Choroid plexus epithelial cell (primary cell): ENCODE results near the gene EID3.
"Not testable (repeated sequence)": the region's sequence is repeated elsewhere in the genome, so short reads cannot be mapped to it uniquely, and the experiment has no call there.

Experiments
- DNase-seq: peaks from one replicate; pipeline ENCODE4 v3.0.0-alpha.2; 2010; ENCODE audit warnings: low read depth
- H3K4me3 ChIP-seq: 2 replicates; pipeline ENCODE4 v1.5.1; 2011; ENCODE audit warnings: low read depth, mild to moderate bottlenecking, control low read depth, low read length, moderate library complexity
- TF ChIP-seq, protein P1 (sequence below): conservative IDR thresholded peaks from 2 replicates; pipeline ENCODE4 v1.5.1; 2011; ENCODE audit warnings: low read depth, mild to moderate bottlenecking, control low read depth, inconsistent platforms, low read length, moderate library complexity

EID3 gene

GRCh38 chr12:104319028-104319427 is 15.5 kb downstream of the EID3 start:
- H3K4me3 ChIP-seq, result no peak overlapping the region
- TF ChIP-seq, protein P1, sequence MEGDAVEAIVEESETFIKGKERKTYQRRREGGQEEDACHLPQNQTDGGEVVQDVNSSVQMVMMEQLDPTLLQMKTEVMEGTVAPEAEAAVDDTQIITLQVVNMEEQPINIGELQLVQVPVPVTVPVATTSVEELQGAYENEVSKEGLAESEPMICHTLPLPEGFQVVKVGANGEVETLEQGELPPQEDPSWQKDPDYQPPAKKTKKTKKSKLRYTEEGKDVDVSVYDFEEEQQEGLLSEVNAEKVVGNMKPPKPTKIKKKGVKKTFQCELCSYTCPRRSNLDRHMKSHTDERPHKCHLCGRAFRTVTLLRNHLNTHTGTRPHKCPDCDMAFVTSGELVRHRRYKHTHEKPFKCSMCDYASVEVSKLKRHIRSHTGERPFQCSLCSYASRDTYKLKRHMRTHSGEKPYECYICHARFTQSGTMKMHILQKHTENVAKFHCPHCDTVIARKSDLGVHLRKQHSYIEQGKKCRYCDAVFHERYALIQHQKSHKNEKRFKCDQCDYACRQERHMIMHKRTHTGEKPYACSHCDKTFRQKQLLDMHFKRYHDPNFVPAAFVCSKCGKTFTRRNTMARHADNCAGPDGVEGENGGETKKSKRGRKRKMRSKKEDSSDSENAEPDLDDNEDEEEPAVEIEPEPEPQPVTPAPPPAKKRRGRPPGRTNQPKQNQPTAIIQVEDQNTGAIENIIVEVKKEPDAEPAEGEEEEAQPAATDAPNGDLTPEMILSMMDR, result no peak
- no peak for DNase-seq

- TF ChIP-seq, protein P1, result no peak
- no peak overlapping the region for H3K4me3 ChIP-seq
- no peak for DNase-seq
Measured at GRCh38 chr12:104319918-104320626, 16.5 kb downstream of the EID3 start.

GRCh38 chr12:104320627-104321024 is 17.1 kb downstream of the EID3 start:
- no peak for DNase-seq
- TF ChIP-seq, protein P1, result no peak
- H3K4me3 ChIP-seq, result no peak overlapping the region

- H3K4me3 ChIP-seq, result no peak overlapping the region
- no peak for DNase-seq
- TF ChIP-seq, protein P1, result no peak
Measured at GRCh38 chr12:104321949-104322348, 18.4 kb downstream of the EID3 start.

GRCh38 chr12:104322533-104322932 is 19.0 kb downstream of the EID3 start:
- H3K4me3 ChIP-seq, DNase-seq: not testable (repeated sequence)

DNA sequence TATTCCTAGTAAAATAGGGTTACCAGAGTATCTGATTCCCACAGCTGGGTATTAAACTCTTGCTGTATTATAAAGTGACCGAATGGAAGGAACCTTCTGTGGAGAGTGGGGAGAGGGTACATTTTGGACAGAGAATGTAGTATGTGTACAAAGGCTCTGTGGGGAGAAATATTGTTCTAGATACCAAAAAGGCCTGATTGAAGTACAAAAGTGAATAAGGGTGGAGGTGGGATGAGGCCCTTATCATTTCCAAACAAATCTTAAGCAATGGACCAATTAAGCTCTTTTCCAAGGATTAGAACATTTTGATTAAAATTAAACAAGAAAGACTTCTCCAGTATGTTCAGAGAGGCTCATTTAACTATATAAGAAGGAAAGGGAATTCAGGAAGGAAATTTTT is 20.4 kb downstream of the EID3 start:
- TF ChIP-seq, protein P1, result no peak
- H3K4me3 ChIP-seq, result no peak overlapping the region
- DNase-seq, result no peak

GRCh38 chr12:104328278-104328677 is 24.7 kb downstream of the EID3 start:
- H3K4me3 ChIP-seq, DNase-seq: not testable (repeated sequence)

DNA sequence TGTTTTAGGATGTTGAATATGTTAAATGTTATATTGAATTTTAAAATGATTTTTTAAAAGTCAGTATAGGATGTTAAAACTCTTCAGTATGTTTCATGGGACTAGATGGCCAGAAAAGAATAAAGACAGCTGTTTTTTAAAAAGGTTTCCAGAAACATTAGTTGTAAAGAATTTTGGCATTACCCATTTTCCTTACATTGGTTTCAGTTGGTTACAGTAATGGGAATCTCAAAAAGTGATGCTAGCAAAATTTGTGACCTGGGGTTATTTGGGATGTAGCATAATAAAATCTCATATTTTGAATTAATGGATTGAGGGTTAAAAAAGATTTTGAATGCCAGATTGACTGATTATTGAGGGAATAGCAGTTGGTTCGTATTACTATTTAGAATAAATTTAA is 25.3 kb downstream of the EID3 start:
- no peak overlapping the region for H3K4me3 ChIP-seq
- TF ChIP-seq, protein P1, result no peak
- DNase-seq, result no peak
